A673 (cell line): ENCODE measurements around the gene HP. TPM values are rescaled to one million over a fixed set of nuclear protein-coding genes. Genes with fewer than 3 reads are reported as not detected.

Source experiments
- BruUV-seq: library from RNA; stranded (reverse); fragments of 400-500 nt; replicated peaks from 2 replicates; lab custom pipeline; 2021; lab: Mats Ljungman, UMichigan
- CTCF ChIA-PET: fragments of 300-600 bp; sonication (Branson Sonifier 250); formaldehyde crosslinking; loops from one replicate; lab custom pipeline; 2022; ENCODE audit warnings: antibody characterized with exemption; lab: Charles Lee
- POLR2A ChIA-PET: fragments of 300-600 bp; sonication (Branson Sonifier 250); formaldehyde crosslinking; loops from one replicate; lab custom pipeline; 2022; ENCODE audit warnings: antibody characterized with exemption; ENCODE audit not compliant: low non-redundant PET; lab: Charles Lee
- DNase-seq: peaks from one replicate; pipeline ENCODE4 v3.0.0-alpha.2; 2015; ENCODE audit warnings: low spot score
- H3K27ac ChIP-seq: fragments of 200-600 bp; sonication (generic); 2 replicates; pipeline ENCODE4 v1.5.1; 2016; ENCODE audit warnings: mixed run types, low read depth, mild to moderate bottlenecking, mixed read lengths, antibody characterized with exemption, low read length; ENCODE audit not compliant: poor library complexity, severe bottlenecking
- H3K27me3 ChIP-seq: fragments of 200-600 bp; sonication (generic); replicated peaks from 2 replicates; pipeline ENCODE4 v1.6.1; 2017; ENCODE audit warnings: mixed run types, low read depth, mild to moderate bottlenecking, mixed read lengths, antibody characterized with exemption, low read length; ENCODE audit not compliant: insufficient read depth, poor library complexity
- H3K36me3 ChIP-seq: fragments of 200-600 bp; sonication (generic); 2 replicates; pipeline ENCODE4 v1.6.1; 2016; ENCODE audit warnings: mixed run types, mild to moderate bottlenecking, mixed read lengths, antibody characterized with exemption, low read length; ENCODE audit not compliant: insufficient read depth, poor library complexity, severe bottlenecking
- H3K4me1 ChIP-seq: fragments of 200-600 bp; sonication (generic); 2 replicates; pipeline ENCODE4 v1.6.1; 2017; ENCODE audit warnings: mixed run types, mild to moderate bottlenecking, mixed read lengths, antibody characterized with exemption, low read length; ENCODE audit not compliant: insufficient read depth, poor library complexity, severe bottlenecking
- H3K4me3 ChIP-seq: fragments of 200-600 bp; sonication (generic); 2 replicates; pipeline ENCODE4 v1.5.1; 2016; ENCODE audit warnings: low read depth, mixed run types, mild to moderate bottlenecking, mixed read lengths, low read length; ENCODE audit not compliant: poor library complexity, severe bottlenecking
- H3K9me3 ChIP-seq: fragments of 200-600 bp; sonication (generic); 2 replicates; pipeline ENCODE4 v1.6.1; 2016; ENCODE audit warnings: mixed run types, low read depth, mild to moderate bottlenecking, mixed read lengths, antibody characterized with exemption, low read length; ENCODE audit not compliant: poor library complexity, severe bottlenecking
- EZH2 ChIP-seq: fragments of 200-600 bp; sonication (generic); IDR thresholded peaks from 2 replicates; pipeline ENCODE4 v1.6.1; 2017; ENCODE audit warnings: borderline replicate concordance, low read depth, mild to moderate bottlenecking, mixed read lengths, antibody characterized with exemption, low read length; ENCODE audit not compliant: poor library complexity, severe bottlenecking
- intact Hi-C: fragments of 100-400 bp; cut with micrococcal nuclease; formaldehyde crosslinking; loops from one replicate; pipeline ENCODE4 v1.10.0; 2022; ENCODE audit not compliant: unreplicated experiment
- total RNA-seq: library from RNA; stranded (reverse); gene quantifications from 2 replicates; pipeline ENCODE4 v1.2.3, GENCODE V29; 2021
- TF ChIP-seq, protein P1 (sequence below): fragments of 300-800, 200-600 bp; sonication (generic); conservative IDR thresholded peaks from 2 replicates; pipeline ENCODE4 v1.5.1; 2017; ENCODE audit warnings: low read depth, mild to moderate bottlenecking, antibody characterized with exemption, low read length, moderate library complexity, mixed read lengths

HP gene
- total RNA-seq, 1 experiment from 2014 or later, result not detected

- no TSS peak for BruUV-seq
These were observed 55.0 kb downstream of the HP start for GRCh38 chr16:72109300-72109699.

GRCh38 chr16:72109966-72110530, 55.7 kb downstream of the HP start:
- ChIA-PET CTCF (no interaction called here), POLR2A (no interaction called here)
- peaks cover 6% of the 10 kb centered on the region for H3K4me1 ChIP-seq
- H3K27ac ChIP-seq, result no peak overlapping the region
- peaks cover 64% of the 10 kb centered on the region for H3K36me3 ChIP-seq
- no peaks in the 10 kb centered on the region for H3K27me3 ChIP-seq
- no peak for DNase-seq
- intact Hi-C loops, result no loop called here
- H3K4me3 ChIP-seq, result no peak overlapping the region
- H3K9me3 ChIP-seq, result no peaks in the 10 kb centered on the region
- TF ChIP-seq, protein P1, sequence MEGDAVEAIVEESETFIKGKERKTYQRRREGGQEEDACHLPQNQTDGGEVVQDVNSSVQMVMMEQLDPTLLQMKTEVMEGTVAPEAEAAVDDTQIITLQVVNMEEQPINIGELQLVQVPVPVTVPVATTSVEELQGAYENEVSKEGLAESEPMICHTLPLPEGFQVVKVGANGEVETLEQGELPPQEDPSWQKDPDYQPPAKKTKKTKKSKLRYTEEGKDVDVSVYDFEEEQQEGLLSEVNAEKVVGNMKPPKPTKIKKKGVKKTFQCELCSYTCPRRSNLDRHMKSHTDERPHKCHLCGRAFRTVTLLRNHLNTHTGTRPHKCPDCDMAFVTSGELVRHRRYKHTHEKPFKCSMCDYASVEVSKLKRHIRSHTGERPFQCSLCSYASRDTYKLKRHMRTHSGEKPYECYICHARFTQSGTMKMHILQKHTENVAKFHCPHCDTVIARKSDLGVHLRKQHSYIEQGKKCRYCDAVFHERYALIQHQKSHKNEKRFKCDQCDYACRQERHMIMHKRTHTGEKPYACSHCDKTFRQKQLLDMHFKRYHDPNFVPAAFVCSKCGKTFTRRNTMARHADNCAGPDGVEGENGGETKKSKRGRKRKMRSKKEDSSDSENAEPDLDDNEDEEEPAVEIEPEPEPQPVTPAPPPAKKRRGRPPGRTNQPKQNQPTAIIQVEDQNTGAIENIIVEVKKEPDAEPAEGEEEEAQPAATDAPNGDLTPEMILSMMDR, result no peak
- no peak for TF ChIP-seq EZH2
- no TSS peak for BruUV-seq

More at GRCh38 chr16:72109300-72109699, 55.0 kb downstream of the HP start:
- H3K4me3 ChIP-seq, result no peak overlapping the region
- H3K27ac ChIP-seq, result no peak overlapping the region
- intact Hi-C loops, result no loop called here
- peaks cover 6% of the 10 kb centered on the region for H3K4me1 ChIP-seq
- POLR2A ChIA-PET, result no interaction called here
- TF ChIP-seq EZH2, result no peak
- TF ChIP-seq, protein P1, result no peak
- CTCF ChIA-PET, result no interaction called here
- H3K27me3 ChIP-seq, result no peaks in the 10 kb centered on the region
- DNase-seq, result no peak
- no peaks in the 10 kb centered on the region for H3K9me3 ChIP-seq
- peaks cover 72% of the 10 kb centered on the region for H3K36me3 ChIP-seq

Other genes with a start within 250 kb of the HP start
- gene AP1G1, start 245.7 kb upstream of the HP start, total RNA-seq, result 95.6 and 95.8 TPM in 2 replicates
- gene ATXN1L, start 208.5 kb upstream of the HP start, total RNA-seq, result 26.0 and 26.6 TPM in 2 replicates
- 11.1 and 17.9 TPM in 2 replicates for gene ZNF821, start 170.3 kb upstream of the HP start, total RNA-seq
- gene IST1, start 159.0 kb upstream of the HP start, total RNA-seq, result 206 TPM in 2 replicates
- not detected in 2 replicates for gene PKD1L3, start 54.1 kb upstream of the HP start, total RNA-seq
- gene DHODH, start 45.8 kb upstream of the HP start, total RNA-seq, result 12.8 and 14.4 TPM in 2 replicates
- not detected in 2 replicates for gene HPR, start 8.7 kb downstream of the HP start, total RNA-seq
- gene TXNL4B, start 39.1 kb downstream of the HP start, total RNA-seq, result 15.8 and 17.6 TPM in 2 replicates
- 77.7 and 91.0 TPM in 2 replicates for gene DHX38, start 39.3 kb downstream of the HP start, total RNA-seq
- 0.42 and 1.2 TPM in 2 replicates for gene PMFBP1, start 117.7 kb downstream of the HP start, total RNA-seq